ENCODE measurements around the gene EXOC7. TPM values are rescaled to one million over a fixed set of nuclear protein-coding genes. Genes with fewer than 3 reads are reported as not detected.
"Not testable (repeated sequence)": the region's sequence is repeated elsewhere in the genome, so short reads cannot be mapped to it uniquely, and the experiment has no call there.

The EXOC7 gene
- polyA plus RNA-seq, 3 donors, result 138 to 168 (median 146) TPM

DNA sequence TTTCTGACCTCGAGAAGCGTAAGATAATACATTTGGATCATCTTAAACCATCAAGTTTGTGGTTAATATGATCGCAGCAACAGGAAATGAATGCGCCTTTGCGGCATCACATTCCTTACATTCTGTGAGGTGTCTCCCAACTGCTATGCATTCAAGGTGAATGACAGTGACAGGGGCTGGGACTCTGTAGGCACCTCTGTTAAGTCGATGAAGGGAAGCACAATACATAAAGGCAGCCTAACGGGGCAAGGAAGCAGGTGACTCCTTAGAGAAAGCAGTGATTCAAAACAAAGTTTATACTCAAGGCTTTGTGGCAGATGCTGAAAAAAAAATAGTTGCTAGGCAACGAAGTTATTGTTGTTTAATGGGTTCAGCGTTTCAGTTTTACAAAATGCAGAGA lies 54.9 kb downstream of the EXOC7 start:
- no peak for DNase-seq (ENCODE audit: low read depth in 3 of 3, low spot score in 2 of 3)

DNA sequence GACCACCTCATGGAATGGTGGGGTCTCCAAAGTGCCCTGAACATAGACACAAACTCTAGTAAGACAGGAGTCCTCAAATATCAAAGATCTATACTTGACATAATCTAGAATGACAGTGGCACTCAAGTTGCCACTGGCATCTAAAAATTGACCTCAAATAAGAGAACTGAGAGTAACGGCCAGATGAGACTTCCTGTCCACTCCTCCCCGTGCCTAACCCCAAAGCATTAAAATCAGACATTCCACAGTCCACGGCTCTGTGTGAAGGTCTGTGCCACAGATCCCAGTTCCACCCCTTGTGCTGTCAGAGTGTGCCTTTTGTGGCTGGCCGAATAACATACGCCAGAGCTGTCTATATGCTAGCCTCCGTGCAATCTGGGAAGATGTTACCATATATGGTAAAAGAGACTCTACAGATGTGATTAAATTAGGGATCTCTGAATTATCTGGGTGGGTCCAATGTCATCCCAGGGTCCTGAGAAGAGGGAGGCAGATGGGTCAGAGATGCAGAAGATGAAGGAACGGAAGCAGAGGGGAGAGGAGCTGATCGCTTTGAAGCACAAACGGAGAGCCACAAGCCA lies 55.5 kb downstream of the EXOC7 start:
- no peak for DNase-seq (ENCODE audit: low read depth in 3 of 3, low spot score in 2 of 3)

DNA sequence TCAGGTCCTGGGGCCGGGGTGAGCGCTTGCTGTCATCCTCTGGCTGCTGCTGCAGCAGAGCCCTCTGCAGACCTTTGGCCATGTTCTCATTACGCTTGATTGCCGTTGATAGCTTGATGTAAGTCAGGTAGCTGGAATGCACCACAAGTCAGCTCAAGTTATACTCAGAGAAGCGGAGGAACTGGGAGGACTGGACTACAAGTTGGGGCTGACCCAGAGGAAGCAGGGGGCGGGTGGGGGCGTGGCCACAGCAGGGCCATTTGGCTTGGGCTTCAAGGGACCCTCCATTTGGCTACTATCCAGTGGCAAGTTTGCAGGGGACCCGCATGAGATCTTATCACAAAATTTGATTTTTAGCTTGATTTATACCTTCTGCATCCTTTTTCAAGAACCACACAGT lies 57.5 kb downstream of the EXOC7 start:
- DNase-seq (ENCODE audit: low read depth in 3 of 3, low spot score in 2 of 3), result no peak

DNA sequence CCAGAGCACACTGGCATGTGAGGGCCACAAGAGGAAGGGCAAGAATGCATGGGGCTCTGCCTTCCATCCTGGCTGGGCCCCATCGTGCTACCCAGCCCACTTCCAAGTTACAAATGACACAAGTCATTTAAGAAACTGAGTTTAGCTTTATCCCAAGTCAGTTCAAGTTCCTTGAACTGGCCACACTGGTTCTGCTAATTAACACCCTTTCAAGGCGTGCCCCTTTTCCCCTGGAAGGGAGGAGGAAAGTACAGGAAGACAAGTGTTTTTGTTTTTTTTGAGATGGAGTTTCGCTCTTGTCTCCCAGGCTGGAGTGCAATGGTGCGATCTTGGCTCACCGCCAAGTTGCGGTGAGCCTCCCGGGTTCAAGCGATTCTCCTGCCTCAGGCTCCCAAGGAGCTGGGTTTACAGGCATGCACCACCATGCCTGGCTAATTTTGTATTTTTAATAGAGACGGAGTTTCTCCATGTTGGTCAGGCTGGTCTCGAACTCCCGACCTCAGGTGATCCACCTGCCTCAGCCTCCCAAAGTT lies 59.0 kb downstream of the EXOC7 start:
- DNase-seq (ENCODE audit: low read depth in 3 of 3, low spot score in 2 of 3), result not testable (repeated sequence)

DNA sequence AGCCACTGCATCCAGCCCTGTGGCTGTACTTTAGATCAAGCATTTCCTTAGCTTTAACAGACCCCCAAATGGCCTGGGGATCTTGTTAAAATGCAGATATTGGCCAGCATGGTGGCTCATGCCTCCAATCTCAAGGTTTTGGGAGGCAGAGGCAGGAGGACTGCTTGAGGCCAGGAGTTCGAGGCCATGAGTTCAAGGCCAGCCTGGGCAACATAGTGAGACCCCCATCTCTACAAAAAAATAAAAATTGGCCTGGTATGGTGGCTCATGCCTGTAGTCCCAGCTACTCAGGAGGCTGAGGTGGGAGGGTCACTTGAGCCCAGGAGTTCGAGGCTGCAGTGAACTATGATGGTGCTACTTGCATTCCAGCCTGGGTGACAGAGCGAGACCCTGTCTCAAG lies 60.7 kb downstream of the EXOC7 start:
- DNase-seq (ENCODE audit: low read depth in 3 of 3, low spot score in 2 of 3), result not testable (repeated sequence)

DNA sequence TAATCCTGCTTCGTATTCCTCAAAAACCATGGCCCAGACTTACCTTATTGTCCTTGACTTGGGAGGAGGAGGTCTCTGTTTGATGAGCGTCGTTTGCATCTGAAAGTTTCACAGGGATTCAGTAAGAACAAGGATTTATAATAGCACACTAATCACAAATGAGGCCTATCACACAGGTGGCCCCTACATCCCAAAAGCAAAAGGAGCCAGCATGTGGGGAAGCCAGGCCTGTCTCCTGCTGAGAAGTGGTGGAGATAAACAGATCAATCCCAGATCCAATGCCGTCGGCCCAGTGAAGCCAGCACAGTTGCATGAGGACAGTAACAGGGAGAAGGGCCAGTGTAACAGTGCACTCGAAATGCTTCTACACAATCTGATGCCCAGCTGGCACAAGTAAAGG lies 63.2 kb downstream of the EXOC7 start:
- DNase-seq (ENCODE audit: low read depth in 3 of 3, low spot score in 2 of 3), result no peak

DNA sequence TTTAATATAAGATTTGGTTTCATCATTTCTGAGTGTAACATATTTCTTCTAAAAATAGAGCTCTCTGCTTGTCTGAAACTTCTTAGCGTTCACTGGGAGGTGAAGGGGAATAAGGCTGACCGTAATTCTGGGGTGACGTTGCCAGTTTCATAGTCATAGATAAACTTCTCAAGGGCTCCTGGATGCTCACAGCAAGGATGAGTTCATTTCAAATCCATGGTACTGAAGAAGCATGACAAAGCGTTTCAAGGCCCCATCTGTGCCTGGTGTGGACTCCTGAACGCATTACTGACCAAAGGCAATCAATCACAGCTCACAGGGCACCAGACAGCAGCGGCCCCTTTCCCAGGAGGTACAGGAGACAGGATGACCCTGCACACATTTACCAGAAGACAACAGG lies 64.5 kb downstream of the EXOC7 start:
- DNase-seq (ENCODE audit: low read depth in 3 of 3, low spot score in 2 of 3), result no peak

DNA sequence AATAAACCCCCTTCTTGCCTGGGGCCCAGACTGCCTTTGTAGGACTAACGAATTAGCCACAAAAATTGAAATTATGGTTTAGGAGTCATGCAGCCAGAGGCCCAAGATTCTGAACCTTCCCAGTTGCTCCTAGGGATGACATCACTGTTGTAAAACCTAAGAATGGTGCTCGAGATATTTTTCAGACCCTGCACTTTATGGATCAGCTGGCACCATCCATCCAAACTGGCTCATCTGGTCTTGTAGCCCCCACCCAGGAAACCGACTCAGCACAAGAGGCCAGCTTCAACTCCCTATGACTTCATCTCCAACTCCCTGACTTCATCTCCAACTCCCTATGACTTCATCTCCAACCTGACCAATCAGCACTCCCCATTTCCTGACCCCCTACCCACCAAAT lies 65.5 kb downstream of the EXOC7 start:
- DNase-seq (ENCODE audit: low read depth in 3 of 3, low spot score in 2 of 3), result no peak

DNA sequence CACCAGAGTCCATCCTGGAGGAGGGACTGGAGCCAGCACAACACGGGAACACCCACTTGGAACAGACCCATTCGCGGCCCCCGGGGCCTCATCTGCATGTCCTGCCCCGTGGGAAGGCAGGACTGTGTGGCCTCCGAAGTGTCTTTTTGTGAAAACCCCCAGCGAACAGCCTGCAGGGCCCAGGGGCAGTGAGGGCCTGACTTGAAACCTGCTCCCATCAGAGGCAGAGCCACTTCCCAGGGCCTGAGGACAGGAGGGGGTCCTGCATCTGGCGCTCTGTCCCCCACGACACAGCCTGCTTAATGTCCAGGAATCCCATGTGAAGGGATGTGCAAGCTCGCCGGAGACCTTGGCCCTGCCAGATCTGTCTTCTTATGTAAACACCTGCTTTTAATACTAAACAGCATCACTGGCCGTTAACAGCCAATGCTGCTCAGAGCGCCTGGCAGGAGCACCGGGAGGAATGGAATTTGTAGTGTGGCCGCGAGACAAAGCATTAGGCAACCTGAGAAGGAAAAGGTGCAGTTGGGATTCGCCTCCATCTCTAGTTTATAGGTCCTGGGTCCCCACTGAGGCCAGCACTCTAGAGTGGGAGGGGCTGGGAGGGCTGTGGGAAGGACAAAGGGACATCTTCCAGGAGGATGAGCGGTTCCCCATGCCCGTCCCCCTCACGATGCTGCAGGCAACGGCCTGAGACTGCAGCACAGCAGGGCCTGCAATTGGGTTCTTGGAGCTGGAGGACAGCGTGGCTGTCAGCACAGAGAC lies 66.9 kb downstream of the EXOC7 start:
- DNase-seq (ENCODE audit: low read depth in 3 of 3, low spot score in 2 of 3), result no peak

DNA sequence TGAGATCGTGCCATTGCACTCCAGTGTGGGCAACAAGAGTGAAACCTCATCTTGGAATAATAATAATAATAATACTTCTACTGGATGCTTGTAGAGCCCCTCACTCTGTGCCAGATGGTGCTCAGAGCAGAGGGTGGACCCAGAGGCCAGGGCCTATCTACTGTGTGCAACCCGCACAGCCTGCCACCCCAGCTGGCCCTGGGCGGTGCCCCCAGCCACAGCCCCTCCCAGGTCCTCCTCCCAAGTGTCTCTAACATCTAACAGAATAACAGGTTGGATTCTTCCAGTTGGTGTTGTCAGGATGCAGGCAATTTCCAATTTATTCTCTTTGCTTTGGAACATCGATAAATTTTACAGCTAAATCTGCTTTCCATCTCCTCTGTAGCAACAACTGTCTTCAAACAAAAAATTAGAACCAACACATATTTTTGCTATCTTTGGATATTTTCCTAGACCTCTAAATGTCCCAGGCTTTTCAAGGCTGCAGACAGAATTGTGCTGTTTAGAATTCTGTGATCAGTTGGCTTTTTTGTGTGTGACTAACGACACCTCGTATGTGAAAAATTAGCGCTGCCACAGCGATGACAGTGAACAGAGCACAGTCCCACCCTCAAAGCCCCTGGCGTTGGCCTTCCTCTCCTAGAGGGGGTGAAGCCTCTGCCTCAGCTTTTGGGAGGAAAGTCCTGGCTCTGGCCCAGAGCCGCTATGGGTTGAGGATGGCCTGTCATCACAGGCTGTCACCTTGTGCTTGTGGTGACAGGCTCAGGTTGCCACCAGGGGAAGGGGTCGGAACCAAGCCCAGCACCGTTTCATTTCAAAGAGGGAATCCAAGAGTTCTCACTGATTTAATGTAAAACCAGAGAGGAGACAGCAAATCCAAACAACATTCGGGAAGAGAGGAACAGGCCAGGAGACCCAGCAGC lies 68.9 kb downstream of the EXOC7 start:
- DNase-seq (ENCODE audit: low read depth in 3 of 3, low spot score in 2 of 3), result no peak

DNA sequence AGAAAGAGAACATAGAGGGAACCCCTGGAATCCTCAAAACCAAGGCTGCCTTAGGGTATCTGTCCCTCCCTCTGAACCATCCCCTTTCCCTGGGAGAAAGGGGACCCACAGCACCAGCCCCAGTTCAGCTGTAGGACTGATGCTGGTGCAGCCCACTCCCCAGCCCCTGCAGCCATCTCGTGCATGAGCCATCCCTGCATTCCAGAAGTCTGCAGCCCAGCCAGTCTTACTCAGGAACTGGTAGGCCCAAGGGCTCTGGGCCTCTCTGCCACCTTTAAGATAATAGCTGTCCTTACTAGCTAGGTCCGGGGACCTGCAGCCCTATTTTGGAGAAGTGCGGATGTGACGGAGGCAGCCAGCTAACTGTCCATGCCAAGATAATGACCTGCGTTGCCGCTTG lies 70.4 kb downstream of the EXOC7 start:
- no peak for DNase-seq (ENCODE audit: low read depth in 3 of 3, low spot score in 2 of 3)

DNA sequence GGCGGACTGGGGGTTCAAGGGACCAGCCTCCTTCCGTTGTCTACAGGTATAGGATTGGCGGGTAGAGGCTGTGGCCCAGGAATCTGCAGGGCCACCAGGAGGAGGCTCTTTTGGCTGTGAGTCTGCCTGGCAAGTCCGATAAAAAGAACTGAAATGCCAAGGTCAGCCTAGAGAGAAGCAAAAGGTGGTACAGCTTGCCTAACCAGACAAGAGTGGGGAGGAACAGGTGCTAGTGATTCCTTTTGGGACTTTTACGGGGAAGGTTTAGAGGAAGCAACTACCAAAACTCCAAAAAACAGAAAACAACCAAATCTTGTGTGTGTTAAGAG lies 70.8 kb downstream of the EXOC7 start:
- DNase-seq (ENCODE audit: low read depth in 3 of 3, low spot score in 2 of 3), result no peak

DNA sequence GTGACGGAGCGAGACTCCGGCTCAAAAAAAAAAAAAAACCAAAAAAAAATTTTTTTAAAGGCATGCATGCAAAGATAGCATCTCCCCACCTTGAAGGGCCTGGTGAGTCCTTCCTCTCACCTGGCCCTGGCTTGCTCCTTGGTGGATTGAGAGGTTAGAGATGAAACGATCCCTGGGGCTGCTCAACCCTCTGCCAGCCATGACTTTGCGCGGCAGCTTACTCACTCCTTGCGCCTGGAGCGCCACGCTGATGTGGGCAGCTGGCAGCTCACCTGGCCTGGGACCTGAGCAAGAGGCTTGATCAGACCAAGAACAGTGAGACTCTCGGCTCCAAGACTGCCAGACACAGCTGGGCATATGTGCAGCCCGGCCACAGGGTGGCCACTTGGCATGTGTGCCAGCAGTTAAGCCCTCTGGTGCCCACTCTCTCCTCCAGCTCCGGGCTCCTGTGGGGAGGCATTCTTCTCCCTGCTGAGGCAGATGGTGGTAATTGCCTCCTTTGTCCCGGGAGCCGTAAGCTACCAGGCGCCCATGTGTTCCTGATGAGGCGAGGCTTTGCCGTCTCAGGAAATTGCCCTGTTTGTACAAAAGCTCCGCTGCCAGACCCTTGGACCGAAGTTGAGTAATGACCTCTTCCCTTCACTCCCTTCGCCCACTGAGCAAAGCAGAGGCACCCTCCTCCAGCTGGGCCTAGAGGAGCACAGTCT lies 71.4 kb downstream of the EXOC7 start:
- no peak for DNase-seq (ENCODE audit: low read depth in 3 of 3, low spot score in 2 of 3)

Other genes with a start within 250 kb of the EXOC7 start
- 10 to 100 TPM; 70.2 to 86.7 (median 82.8) TPM for gene WBP2, start 248.5 kb downstream of the EXOC7 start, polyA plus RNA-seq (ENCODE audit: insufficient read length in 3 of 3)
- gene TRIM47, start 225.2 kb downstream of the EXOC7 start, polyA plus RNA-seq (ENCODE audit: insufficient read length in 3 of 3), result 1 to 10 TPM; 5.8 to 9.1 (median 6.3) TPM
- 10 to 100 TPM; 11.1 to 12.4 (median 11.3) TPM for gene TRIM65, start 206.8 kb downstream of the EXOC7 start, polyA plus RNA-seq (ENCODE audit: insufficient read length in 3 of 3)
- 10 to 100 TPM; 66.2 to 77.1 (median 66.7) TPM for gene MRPL38, start 198.9 kb downstream of the EXOC7 start, polyA plus RNA-seq (ENCODE audit: insufficient read length in 3 of 3)
- 1 to 10 TPM; 6.6 to 8.3 (median 7.0) TPM for gene FBF1, start 162.7 kb downstream of the EXOC7 start, polyA plus RNA-seq (ENCODE audit: insufficient read length in 3 of 3)
- gene ACOX1, start 124.6 kb downstream of the EXOC7 start, polyA plus RNA-seq (ENCODE audit: insufficient read length in 3 of 3), result 10 to 100 TPM; 30.3 to 42.7 (median 34.3) TPM
- 10 to 100 TPM; 15.1 to 24.2 (median 22.9) TPM for gene TEN1, start 124.5 kb downstream of the EXOC7 start, polyA plus RNA-seq (ENCODE audit: insufficient read length in 3 of 3)
- 10 to 100 TPM in 2 of 3 donors, 1 to 10 TPM in 1; 9.7 to 12.8 (median 10.8) TPM for gene CDK3, start 102.9 kb downstream of the EXOC7 start, polyA plus RNA-seq (ENCODE audit: insufficient read length in 3 of 3)
- 10 to 100 TPM; 14.4 to 16.0 (median 14.9) TPM for gene EVPL, start 76.5 kb downstream of the EXOC7 start, polyA plus RNA-seq (ENCODE audit: insufficient read length in 3 of 3)
- gene SRP68, start 31.3 kb downstream of the EXOC7 start, polyA plus RNA-seq (ENCODE audit: insufficient read length in 3 of 3), result 100 to 1,000 TPM; 101 to 110 (median 103) TPM
- gene GALR2, start 29.0 kb downstream of the EXOC7 start, polyA plus RNA-seq (ENCODE audit: insufficient read length in 3 of 3), result under 1 TPM in 1 of 3 donors, not detected in 2; 0.26 TPM
- 10 to 100 TPM in 2 of 3 donors, 1 to 10 TPM in 1; 6.2 to 18.4 (median 16.0) TPM for gene ZACN, start 24.6 kb downstream of the EXOC7 start, polyA plus RNA-seq (ENCODE audit: insufficient read length in 3 of 3)
- gene FOXJ1, start 37.5 kb upstream of the EXOC7 start, polyA plus RNA-seq (ENCODE audit: insufficient read length in 3 of 3), result 10 to 100 TPM; 15.0 to 21.0 (median 17.7) TPM
- 10 to 100 TPM; 26.1 to 29.1 (median 27.5) TPM for gene RNF157, start 136.7 kb upstream of the EXOC7 start, polyA plus RNA-seq (ENCODE audit: insufficient read length in 3 of 3)
- gene UBALD2, start 161.6 kb upstream of the EXOC7 start, polyA plus RNA-seq (ENCODE audit: insufficient read length in 3 of 3), result 10 to 100 TPM; 21.8 to 28.5 (median 23.6) TPM
- gene QRICH2, start 204.5 kb upstream of the EXOC7 start, polyA plus RNA-seq (ENCODE audit: insufficient read length in 3 of 3), result 1 to 10 TPM; 4.2 to 5.0 (median 5.0) TPM

All from right renal cortex interstitium (tissue), 3 donors.